Stimulated activated naive CD4-positive, alpha-beta T cell treated with Interleukin-2 at 50 U/mL for 16 hours (primary cell): ENCODE results near the gene MCTP1.

Experiments used
- DNase-seq: peaks from one replicate; lab custom pipeline; 2025; lab: John Stamatoyannopoulos, UW

MCTP1 gene

DNA sequence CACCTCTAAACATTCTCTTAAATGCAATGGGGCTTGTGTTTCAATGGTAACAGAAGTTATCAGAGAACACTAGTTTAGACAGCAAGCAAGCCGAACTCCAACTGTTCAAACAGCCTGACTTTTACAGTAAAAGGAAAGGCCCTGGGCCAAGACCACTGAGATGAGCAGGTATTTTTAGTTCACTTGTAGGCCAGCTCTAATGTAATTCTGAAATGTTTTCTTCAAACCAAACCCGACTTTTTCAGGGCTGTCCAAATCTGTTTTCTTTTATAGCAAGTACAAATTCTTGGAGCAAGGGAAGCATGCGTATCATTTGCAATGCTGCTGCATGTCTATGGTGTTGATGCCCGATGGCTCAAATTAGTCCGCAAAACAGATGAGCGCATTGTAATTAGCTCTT is 473.6 kb downstream of the MCTP1 start:
- DNase-seq = no peak

DNA sequence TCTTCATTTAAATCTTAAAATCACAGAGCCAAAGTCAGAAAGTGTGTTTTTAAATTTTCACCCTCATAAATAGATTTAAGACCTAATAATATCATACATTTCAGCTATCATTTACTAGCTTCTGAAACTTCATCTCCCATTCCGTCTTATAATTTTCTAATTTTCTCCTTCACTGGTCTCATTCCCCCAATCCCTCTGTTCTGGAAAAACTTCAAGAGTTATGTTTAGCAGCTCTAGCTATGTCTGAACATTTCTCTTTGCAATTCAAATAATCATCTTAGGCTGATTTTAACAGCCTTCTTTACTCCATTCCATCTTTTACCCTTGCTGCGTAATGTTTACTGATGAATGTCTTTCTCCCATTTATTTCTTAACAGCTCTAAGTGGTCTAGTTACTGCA is 474.0 kb downstream of the MCTP1 start:
- no peak for DNase-seq

DNA sequence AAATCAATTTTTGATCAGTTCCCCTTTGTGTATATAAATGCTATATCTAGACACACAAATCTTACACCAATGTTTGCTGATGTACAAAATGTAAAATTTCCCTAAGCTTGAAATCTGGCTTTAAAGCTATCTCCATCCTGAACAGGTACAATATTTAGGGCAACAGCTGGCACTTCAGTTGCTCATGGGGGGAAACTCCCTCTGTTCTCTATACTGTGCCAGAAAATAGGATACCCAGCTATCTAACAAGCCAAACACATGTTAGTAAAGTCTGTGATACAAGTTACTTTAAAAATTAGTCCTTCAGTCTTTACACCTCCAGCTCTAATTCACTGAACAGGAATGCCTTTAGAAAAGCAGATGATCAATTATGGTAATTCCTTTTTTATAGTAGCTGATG is 474.6 kb downstream of the MCTP1 start:
- no peak for DNase-seq

DNA sequence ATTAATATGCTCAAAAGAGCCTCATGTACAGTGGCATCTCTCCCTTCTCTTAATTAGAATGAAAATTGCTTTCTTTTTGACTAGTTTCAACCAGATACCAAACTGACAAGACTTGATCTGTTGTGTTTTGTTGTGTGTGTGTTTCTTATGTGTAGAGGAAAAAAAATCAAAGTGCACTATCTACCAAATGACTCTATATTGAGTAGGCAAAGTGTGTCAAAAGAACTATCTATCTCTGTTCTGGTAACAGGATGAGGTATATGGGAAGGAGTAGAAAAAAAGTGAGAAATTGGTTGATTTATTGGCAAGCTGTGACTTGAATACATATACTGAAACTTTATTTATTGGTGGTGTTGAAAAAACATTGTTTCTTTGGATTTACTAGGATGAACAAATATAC is 476.4 kb downstream of the MCTP1 start:
- DNase-seq = no peak

DNA sequence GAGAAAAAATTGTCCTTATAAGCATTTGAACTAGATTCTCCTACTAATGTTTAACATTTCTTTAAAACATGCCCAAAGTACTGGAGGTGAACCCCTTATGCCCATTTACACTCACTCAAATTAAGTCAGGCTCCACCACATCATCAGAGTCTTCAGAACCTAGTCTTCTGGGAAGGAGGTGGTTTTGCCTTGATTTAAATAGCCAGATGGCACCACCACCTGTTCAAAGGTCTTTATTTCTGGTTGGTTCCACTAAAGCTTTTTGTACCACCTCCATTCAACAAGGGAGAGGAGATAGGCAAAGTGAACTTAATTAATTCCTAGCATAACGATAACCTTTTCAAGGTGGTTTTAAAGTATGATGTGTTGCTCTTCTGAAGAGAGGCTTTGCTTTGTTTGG is 476.9 kb downstream of the MCTP1 start:
- DNase-seq = no peak

DNA sequence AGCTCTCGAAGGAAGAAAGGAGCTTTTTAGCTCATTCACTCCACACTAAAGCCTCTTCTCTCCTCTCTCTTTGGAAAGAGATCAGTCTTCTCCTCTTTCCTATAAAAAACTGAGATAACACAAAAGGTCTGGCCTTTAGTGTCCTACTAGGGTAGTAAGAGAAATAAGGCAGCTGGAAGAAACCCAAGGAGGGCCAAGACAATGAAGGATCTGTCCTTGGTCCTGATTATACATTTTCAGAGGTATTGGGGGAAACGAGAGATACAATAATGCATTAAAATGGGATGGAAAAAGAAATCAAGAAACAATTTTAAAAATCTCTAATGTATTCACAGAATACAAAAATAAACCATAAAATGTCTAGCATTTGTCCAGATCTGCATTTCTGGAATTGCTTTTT is 482.4 kb downstream of the MCTP1 start:
- no peak for DNase-seq

DNA sequence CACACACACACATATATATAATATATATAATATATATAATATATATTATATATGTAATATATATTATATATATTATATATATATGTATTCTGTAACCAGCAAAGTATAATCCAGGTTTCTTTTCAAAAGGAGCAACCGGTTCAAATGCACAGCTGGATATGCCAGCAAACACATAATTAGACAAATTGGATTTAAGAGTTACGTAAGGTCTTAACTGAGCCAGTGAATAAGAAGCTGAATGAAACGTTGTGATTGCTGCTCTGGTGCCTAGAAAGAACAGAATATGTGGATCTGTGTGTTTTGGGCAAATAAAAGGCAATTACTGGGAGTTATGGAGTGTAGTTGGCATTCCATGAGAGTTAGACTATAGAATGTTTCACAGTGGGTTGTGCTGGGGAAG is 488.3 kb downstream of the MCTP1 start:
- no peak for DNase-seq

DNA sequence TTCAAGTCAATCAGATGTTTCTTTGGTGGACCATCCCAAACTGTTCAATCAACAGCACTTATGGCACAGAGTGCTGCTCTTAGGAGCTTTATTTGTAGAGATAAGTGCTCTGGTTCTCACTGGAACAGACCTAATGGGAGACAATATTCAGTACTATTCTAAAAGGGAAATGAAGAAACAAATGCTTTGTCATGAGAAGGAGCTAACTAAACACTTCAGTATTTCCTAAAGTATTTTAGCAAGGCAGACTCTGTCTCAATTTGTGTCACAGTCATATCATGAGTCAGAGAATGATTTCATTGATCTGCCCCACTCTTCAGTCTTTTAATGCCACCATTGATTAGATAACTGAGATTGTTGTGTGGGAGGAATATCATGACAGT is 491.1 kb downstream of the MCTP1 start:
- DNase-seq = no peak

DNA sequence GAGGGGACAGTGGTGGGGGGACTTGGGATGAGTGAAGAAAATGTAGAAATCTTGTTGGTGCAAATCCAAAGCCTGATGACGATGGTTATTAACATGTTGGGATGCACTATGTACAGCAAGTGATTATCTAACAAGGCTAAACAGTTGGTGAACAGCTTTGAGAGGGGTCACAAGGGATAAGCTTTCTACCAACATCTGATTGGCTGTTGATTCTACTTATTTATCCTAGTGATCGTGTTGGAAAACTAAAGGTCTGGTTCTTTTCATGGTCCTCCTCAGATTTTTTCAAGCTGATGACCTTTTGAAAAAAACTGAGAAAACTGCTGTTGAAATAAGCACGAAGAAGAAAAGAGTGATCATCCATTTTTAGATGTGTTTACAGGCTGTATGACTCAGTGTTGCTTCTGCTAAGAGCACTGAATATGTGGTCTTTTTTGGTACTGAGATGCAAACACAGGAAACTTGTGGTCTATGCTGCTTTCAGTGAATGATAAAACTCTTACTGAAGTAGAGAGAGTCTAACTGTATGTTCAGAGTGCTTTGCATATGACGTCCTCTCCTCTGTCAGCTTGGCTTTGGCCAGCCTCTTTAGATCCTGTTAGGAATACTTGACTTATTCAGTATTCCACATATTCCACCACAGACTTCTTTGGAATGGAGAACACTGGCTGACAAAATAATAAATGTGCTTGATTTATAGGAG is 491.6 kb downstream of the MCTP1 start:
- DNase-seq = no peak

DNA sequence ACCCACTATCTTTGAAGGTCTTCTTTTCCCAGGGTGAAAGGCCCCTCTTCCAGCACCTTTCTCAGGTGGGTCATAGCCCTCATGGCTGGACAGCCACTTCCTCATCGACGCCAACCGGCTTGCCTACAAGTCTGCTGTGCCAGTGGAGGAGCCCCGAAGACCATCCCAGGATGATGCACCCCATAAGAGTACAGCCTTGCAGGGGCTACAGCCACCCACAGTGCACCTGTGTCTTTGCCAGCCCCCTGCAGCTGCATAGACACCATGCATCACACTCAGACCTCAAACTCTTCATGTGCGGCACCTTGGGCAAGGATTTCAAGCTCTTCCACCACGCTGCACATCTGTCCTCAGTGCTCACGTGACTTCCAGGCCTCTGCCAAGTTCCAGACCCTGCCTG is 493.1 kb downstream of the MCTP1 start:
- DNase-seq = no peak

DNA sequence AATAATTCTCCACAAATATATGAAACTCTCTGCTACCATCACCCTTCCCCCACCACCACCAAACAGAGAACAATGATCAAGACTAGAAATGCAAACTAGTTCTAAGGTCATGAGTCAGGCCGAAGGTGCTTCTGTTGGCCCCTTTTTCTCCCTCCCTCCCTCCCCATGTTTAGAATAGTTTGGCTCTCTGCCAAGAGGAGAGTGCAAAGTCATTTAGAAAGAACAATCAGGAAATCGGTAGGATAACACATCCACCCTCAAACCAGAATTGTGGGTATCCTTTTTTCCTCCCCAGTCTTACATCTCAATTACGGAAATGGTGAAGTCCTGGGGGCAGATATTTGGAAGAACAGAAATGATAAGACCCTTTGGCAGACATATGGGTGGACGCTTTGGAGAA is 496.4 kb downstream of the MCTP1 start:
- no peak for DNase-seq

DNA sequence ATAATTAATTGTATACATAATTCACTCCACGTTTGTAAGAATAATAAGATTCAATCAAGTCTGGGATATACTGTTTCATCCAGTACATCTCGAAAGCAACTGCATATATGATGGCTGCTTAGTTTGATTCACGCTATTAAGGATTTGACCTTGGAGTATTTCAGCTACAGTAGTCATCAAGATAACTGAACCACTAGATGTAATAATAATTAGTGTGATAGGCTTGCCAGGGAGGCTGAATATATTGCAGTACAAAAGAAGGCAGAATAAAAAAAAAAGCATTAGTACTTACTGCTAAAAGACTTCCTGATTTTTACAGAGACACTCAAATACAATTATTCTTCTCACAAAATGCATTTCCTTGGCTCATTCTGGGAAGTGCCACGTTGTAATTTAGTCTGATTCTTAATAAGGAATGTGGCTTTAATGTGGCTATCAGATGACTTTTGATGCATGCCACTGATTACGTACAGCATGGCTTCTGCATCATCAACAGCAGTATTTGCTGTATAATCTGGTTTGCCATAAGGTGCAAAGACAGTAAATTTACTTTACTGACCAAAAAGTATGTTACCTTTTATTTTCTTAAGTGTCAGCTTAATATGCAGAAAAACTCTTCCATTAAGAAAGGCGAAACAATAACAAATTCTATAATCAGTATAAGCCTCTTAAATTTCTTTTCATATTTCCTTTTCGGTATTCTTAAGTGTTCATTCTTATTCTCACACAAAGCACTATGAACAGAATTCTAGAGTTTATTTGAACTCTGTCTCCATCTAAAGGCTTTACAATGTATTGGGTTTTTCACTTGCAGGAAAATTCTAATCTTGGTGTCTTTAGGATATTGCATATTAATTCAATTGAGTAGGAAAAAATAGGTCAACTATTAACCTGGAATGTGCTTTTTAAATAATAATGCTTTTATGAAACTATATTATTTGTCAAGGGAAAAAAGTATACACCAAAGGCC is 500.1 kb downstream of the MCTP1 start:
- DNase-seq = no peak

DNA sequence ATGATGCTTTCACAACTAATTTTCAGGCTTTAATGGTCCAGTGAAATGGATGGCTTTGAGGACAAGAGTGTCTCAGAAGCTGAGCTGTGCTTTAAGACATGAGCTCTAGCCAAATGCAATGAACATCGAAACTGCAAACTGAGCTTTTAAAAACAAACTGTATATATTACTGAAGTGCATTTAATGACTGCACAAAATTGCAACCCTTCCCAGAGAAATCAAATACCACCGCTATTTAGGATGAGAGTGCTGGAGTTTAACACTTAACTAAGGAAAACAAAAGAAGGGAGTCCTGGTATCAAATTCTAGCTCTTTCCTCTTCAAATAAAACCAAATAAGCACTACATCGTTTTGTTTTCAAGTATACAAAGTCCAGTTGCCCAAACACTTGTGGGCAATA is 502.5 kb downstream of the MCTP1 start:
- DNase-seq = no peak

DNA sequence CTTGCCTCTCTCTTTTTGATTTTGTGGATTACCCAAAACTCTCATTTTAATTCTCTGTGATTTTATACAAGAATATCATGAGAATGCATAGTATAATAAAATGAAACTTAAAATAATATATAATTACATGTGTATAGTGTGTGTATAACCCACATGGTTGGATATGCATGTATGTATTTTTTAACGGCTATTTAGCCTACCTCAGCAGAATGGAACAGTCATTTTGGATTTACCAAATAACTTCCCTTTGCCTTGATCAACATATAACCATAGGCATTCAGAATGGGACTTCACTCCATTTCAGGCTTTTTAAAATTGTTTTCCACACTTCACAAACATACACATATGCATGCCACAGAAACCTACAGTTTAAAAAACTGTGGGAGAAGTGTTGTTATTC is 505.2 kb downstream of the MCTP1 start:
- DNase-seq = no peak

DNA sequence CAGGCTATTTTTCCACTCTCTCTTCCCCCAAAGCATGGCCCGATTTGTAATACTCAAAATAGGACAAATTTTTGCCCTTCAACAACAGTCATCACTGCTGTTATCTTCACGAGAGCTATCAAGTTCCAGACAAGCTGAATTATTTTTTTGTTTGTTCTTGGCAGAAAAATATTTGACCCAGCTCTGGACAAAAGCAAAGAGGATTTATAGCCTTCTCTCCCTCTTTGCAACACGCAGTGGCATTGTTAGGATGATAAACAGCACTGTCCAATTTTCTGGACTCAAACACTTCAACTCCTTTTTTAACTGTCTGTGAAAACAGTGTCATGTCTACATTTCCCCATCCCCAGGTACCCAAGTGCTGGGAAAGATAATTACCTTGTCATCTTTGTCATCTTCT is 506.2 kb downstream of the MCTP1 start:
- no peak for DNase-seq

DNA sequence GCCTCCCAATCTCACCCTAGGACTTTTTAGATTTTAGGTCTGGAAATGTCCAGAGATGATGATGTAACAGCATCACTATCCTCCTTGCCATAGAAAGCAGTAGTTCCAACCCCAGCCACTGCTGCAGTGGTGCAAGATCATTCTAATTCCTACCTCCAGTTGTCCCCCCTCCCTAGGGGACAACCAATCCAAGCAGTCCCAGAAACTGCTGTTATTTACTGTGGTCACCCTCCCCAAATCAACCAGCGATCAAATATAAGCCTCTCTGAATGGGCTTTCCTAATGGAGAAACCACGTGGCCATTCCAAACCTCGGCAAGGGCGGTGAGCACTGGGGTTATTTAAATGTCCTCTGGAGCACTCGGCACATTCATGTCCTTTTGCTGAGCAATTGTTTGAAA is 506.6 kb downstream of the MCTP1 start:
- DNase-seq = no peak

DNA sequence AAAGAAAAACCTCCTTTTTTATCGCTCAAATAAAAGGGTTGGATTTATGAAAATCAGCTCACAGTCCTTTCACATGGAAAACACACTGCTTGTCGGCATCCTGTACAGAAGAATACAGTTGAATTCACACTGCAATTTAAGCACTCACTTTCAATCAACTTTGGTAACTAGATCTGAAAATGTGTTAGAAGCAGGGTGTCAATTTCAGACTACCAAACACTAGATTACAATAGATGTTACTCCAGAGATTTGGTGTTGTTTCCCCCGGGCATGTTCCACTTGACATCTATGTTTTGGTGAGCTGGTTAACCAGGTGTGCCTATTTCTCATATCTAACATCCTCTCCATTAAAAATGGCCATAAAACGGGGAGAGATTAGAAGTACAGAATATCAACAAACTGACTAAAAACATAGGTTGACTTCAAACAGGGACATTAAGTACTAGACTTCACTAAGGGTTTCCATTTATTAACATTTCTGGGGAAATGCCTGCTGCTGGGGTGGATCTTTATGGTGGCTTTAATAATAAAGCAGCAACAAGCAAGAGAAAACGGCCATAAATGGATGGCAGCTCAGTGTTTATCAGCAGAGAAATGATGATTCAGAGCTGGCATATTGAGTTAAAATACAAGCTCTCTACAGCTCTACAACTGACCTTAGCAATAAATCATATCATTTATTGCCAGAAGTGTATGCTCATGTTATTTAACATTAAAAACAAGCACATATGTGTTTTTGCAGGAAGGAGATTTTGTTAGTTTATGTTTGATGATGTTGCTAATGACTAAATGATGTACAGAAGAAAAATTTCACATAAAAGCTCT is 507.6 kb downstream of the MCTP1 start:
- no peak for DNase-seq

DNA sequence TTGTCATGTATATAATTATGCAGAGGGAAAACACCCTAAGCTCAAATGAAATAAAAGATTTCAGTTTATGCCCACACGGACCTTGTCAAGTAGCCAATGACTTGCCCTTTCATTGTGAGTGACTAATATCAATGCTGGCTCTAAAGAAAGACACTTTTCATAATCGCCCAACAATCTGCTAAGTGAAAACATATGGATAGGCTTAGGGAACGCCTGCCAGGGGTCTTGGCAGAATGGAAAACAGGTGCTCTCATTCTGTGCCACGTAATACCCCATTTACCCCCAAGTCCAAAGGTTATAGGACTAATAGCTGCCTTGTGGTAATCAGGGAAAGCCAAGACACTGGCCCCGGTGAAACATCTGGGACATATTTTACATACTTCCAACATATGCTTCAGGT is 508.7 kb downstream of the MCTP1 start:
- no peak for DNase-seq

DNA sequence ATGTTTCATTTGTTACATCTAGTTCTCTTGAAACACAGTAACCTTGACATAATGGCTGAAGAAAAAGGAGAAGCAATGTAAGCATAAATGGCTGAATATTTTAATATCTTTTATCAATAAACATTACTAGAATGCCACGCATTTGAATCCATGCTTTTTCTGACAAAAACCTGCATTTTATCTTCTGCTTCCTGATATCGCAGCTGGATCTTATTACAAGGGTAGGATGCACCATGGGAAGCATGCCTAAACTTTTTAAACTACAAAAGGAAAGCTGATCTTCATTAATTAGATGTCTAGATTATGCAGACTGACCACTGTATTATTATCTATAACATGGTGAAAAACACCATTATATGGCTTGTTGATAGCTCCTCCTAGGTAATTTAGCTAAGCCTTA is 509.8 kb downstream of the MCTP1 start:
- DNase-seq = no peak

DNA sequence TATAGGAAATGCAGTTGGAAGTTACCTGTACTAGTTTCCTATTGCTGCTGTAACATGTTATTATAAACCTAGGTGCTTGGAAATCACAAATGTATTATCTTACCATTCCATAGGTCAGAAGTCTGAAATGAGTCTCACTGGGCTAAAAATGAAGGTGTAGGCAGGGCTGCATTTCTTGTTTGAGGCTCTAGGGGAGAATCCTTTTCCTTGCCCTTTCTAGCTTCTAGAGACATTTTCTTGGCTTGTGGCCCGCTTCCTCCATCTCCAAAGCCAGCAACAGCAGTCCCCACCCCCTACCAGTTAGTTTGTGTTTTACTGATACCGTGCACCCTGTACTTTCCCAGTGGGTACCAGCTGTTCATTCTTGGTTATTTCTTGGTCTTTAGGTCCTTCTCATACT is 513.2 kb downstream of the MCTP1 start:
- DNase-seq = no peak

DNA sequence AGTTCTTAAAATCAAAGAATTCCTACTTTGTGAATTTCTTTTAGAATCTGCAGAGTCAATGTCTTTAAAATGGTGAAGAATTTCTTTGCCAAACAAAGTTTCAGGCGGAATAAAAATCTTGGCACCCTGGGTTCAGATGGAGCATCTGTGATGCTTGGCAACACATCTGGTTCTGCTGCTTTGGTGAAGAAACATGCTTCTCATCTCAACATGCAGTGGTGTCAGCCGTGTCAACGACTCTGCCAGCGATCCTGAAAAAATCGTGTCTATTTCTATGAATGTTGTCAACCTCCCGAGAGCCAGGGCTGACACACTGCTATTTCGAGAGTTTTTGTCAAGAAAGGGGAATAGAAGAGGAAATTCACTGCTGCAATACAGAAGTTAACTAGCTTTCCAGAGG is 514.9 kb downstream of the MCTP1 start:
- DNase-seq = no peak

DNA sequence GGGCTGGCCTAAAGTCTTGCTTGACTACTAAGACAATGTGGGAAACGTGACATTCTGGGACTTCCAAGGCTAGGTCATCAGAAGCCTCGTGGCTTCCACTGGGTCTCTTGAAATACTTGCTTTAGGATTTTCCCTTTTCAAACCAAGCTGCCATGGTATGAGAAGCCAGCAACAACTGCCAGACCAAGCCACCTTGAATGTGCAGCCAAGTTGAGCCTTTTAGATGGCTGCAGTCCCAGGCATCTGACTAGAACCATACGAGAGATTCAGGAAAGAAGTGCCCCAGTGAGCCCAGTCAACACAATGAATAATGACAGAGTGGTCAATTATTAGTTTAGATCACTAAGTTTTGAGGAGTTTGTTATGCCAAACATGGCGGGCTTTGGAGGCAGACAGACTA is 523.1 kb downstream of the MCTP1 start:
- DNase-seq = no peak

DNA sequence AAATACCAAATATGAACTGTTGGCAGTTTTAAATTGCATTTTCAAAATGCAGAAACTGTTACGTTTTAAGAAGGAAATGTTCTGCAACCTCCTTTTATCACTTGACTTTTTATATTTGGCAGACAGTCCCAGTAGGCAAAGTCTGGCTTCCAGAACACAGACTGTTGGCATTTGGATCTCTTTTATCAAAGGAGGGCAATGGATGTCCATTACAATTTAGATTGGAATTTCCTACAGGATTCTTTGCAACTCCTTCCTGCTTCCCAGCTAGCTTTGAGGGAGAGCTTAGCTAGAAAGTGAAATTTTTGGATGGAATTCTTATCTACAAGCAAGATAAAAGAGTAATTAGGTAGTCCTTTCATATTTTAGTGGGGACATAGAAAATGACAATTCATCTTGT is 523.8 kb downstream of the MCTP1 start:
- no peak for DNase-seq
